A549 treated with DMSO at 1 μM for 4 hours (cell line): ENCODE measurements around the gene ZBTB4. TPM values are rescaled to one million over a fixed set of nuclear protein-coding genes. Genes with fewer than 3 reads are reported as not detected.

ENCODE experiments used
- total RNA-seq: library from RNA; stranded (reverse); fragments of 200-300 nt; extraction: Qiagen RNA extraction; gene quantifications from 5 replicates; pipeline ENCODE4 v1.2.3, GENCODE V29; 2022; ENCODE audit warnings: low read depth

The ZBTB4 gene, protein sequence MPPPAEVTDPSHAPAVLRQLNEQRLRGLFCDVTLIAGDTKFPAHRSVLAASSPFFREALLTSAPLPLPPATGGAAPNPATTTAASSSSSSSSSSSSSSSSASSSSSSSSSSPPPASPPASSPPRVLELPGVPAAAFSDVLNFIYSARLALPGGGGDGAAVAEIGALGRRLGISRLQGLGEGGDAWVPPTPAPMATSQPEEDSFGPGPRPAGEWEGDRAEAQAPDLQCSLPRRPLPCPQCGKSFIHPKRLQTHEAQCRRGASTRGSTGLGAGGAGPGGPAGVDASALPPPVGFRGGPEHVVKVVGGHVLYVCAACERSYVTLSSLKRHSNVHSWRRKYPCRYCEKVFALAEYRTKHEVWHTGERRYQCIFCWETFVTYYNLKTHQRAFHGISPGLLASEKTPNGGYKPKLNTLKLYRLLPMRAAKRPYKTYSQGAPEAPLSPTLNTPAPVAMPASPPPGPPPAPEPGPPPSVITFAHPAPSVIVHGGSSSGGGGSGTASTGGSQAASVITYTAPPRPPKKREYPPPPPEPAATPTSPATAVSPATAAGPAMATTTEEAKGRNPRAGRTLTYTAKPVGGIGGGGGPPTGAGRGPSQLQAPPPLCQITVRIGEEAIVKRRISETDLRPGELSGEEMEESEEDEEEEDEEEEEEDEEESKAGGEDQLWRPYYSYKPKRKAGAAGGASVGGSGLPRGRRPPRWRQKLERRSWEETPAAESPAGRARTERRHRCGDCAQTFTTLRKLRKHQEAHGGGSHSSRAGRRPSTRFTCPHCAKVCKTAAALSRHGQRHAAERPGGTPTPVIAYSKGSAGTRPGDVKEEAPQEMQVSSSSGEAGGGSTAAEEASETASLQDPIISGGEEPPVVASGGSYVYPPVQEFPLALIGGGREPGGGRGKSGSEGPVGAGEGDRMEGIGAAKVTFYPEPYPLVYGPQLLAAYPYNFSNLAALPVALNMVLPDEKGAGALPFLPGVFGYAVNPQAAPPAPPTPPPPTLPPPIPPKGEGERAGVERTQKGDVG
- 21.4 to 26.2 TPM (median 24.4 TPM) in 5 replicates for total RNA-seq

DNA sequence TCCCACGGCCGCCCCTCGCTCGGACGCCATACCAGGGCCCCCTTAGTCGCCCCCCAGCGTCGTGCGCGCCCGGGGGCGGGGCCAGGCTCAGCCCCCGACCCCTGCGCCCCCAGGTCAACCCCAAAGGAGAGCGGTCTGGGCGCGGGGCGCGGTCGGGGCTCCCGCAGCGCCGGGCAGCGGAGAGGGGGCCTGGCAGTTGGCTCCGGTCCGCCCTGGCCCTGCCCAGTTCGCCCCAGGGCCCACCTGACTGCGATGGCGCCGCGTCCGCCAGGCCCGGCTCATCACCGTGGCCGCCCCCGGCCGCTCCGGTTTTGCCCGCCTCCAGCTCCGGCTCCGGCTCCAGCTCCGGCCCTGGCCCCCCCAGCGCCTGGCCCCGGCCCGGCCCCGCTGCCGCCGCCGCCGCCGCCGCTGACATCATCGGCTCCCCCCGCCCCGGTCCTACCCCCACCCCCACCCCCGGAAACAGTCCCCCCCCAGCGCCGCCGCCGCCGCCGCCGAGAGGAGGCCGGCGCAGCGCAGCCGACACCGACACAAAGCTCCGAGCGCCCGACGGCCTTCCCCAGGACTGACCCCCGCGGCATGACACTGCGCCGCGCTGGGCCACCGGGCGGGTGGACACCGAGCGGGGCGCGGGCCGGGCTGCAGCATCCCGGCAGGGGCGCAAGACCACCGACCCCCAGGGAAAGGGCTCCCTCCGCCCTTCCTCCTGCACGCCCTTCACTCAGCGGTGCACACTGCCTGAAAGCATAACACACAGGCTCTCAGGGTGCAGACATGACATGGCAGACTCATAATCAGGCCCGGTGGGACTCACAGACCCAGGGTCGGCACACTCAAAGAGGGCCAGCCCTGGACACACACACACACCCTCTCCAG lies at the start of gene ZBTB4:
ZBTB4 (minus strand) TSS at position 419 of the 876 bp plus-strand sequence. CDS start 12,830 bp downstream, outside the sequence.

DNA sequence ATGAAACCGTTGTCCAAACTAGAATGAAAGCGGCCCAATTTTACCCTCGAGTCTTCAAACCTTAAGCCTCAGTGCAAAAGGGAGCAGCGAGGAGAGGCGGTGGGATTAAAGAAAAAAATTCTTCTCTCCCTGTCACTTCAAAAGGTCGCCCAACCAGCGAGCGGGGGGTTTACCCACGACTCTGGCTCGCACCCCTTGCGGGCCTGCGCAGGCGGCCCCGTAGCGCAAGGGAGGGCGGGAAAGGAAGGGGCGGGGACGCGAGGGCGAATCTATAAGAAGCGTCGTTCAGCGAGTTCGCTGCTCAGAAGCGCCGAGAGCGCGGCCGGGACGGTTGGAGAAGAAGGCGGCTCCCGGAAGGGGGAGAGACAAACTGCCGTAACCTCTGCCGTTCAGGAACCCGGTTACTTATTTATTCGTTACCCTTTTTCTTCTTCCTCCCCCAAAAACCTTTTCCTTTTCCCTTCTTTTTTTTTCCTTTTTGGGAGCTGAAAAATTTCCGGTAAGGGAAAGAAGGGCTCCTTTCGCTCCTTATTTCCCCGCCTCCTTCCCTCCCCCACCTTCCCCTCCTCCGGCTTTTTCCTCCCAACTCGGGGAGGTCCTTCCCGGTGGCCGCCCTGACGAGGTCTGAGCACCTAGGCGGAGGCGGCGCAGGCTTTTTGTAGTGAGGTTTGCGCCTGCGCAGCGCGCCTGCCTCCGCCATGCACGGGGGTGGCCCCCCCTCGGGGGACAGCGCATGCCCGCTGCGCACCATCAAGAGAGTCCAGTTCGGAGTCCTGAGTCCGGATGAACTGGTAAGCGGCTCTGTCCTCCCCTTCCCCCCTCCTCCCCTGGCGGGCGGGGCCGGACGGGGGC lies 4.9 kb upstream of the ZBTB4 start, which contains the start of gene POLR2A:
POLR2A (plus strand) TSS at position 300 of the 852 bp plus-strand sequence.

DNA sequence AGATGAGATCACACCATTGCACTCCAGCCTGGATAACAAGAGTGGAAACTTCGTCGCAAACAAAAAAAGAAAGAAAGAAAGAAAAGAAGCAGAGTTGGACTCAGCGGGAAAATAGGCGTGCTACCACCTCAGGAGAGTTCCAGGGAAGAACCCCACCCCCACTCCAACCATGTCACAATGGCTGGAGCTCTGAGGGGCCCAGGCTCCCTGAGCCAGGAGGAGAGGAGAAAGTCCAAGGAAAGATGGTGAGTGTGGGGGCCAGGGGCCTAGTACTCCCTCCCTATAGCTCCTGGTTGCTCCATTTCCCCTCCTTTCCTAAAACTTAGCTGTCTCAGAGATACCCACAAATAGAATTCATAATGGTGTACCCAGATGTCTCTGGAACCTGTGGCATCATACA lies 1.8 kb upstream of the ZBTB4 start, which contains the start of gene SLC35G6:
SLC35G6 (plus strand) TSS at position 172 of the 400 bp plus-strand sequence; CDS start at position 243, 71 bp downstream.

DNA sequence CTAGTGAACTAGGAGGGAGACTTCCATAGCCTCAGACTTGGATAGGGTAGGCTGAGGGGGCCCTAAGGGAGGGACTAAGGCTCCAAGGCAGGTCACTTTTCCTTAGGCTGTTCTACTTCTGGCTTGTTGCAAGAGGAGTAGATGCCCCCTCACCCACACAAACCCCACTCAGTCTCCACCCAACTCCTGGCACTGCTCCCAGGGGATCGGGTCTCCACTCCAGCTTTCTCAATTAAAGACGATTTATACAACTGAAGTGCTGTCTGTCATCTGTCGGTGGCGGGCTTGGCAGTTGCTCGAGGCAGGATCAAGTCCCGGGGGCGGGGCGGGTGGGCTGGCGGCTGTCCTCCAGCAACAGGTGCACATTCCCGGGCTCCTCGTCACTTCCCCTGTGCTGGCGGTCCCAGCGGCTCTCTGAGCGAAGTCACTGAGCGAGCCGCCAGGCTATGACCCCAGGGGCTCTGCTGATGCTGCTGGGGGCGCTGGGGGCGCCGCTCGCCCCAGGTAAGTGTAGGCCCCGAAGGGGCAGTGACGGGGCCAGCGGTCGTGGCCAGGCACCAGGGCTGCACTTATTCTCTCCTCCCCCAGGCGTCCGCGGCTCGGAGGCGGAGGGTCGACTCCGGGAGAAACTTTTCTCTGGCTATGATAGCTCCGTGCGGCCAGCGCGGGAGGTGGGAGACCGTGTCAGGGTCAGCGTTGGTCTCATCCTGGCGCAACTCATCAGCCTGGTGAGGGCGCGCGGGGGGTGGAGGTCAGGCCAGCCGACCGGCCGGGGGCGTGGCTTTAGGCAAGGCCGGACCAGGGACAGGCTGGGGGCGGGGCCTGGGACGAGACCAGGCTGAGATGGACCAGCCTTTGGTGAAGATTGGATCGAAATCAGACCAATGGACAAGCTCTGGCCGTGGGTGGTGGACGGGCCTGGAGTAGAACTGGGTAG lies 34.5 kb downstream of the ZBTB4 start, which contains the start of gene CHRNB1:
CHRNB1 (plus strand) TSS at position 380 of the 937 bp plus-strand sequence; CDS start at position 447, 67 bp downstream.

DNA sequence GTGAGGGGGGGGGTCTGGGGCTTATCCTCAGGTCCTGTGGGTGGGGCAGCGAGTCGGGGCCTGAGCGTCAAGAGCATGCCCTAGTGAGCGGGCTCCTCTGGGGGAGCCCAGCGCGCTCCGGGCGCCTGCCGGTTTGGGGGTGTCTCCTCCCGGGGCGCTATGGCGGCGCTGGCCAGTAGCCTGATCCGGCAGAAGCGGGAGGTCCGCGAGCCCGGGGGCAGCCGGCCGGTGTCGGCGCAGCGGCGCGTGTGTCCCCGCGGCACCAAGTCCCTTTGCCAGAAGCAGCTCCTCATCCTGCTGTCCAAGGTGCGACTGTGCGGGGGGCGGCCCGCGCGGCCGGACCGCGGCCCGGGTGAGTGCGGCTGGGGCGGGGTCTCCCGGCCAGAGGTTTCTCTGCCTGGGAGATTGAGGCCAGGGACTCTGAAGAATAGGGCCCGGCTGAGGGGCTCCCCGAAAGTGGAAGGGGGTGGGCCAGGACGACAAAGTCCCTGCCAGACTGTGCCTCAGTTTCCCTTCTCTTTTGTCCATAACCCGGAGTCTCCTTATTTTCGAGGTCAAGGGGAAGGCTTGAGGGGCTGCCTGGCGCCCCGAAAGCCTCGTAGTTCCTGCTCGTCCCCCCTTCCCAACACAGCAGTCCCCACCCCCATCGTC lies 39.8 kb downstream of the ZBTB4 start, which contains the start of gene FGF11:
FGF11 (plus strand) TSS at position 51 of the 651 bp plus-strand sequence; CDS start at position 160, 109 bp downstream.

DNA sequence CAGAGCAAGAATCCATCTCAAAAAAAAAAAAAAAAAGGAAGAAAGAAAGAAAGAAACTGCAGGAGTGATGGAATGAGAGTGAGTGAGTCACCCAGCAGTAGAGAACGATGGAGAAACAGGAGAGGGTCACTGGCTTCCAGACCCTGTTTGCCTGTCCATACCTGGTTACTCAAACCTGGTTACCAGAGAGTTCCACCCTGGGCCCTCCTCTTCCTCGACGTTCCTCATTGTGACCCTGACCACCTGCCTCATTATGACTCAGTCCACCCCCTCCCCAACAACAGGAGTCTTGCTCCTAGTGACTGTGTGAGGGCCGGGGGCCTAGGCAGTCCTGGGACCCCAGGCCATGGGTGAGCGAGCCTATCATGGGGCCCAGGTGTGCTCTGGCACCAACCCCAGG lies 50.9 kb downstream of the ZBTB4 start, which contains the start of gene SPEM3:
SPEM3 (plus strand) TSS at position 301 of the 400 bp plus-strand sequence; CDS start at position 347, 46 bp downstream.

DNA sequence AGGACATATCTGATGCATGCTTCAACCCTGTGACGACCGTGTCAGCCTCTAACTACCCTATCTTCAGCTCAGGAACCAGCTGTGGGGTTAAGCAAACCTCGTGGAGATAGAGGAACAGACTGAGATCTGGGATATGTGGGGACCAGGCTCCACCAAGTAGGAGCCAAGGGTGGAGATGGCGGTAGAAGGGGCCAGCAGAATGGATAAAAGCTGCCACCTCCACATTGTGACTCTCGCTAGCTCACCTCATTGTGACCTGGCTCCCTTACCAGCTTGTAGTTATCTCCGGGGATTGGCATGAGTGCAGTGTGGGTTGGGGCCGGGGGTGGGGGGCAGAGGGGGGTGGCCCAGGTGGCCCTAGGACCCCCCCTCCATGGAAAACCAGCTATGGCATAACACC lies 54.1 kb downstream of the ZBTB4 start, which contains the start of gene SPEM2:
SPEM2 (plus strand) TSS at position 301 of the 400 bp plus-strand sequence; CDS start at position 374, 73 bp downstream.

DNA sequence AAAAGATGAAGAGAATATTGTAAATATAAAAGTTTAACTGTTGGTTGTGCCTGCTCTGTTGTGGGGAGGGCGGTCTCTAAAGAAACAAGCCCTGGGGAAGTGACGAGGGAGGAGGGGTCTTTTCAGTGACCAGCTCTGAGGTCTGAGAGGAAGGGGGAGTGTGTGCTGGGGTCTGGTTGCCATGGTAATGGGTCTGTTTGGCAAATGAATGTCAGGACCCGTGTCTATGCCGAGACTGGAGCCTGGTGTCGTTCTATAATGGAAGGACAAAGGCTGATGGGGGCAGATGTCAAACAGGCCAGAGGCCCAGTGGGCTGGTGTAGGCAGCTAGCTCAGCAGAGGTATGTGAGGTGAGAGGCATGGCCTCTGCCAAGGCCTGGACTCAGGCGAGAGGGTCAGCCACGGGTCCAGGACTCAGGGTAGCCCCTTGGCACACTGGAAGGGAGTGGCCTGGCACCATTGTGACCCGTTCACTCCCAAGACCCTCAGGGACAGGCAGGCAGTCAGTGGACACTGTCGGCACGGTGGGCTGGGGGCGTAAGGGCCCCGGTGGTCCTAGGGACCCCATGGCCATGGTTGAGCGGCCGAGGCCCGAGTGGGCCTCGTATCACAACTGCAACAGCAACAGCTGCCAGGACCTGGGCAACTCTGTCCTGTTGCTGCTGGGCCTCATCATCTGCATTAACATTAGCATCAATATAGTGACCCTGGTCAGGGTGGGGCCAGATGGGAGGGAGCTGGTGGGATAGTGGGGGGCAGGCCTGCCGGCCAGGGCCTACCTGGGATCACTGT lies 59.4 kb downstream of the ZBTB4 start, which contains the start of gene SPEM1:
SPEM1 (plus strand) TSS at position 506 of the 792 bp plus-strand sequence; CDS start at position 567, 61 bp downstream.

Other genes starting within 250 kb of the ZBTB4 start
- gene DVL2, start 245.1 kb downstream of the ZBTB4 start, total RNA-seq: 31.4 to 43.0 TPM (median 35.3 TPM) in 5 replicates
- gene PHF23, start 240.2 kb downstream of the ZBTB4 start, total RNA-seq: 90.3 to 102 TPM (median 93.3 TPM) in 5 replicates
- 605 to 729 TPM (median 704 TPM) in 5 replicates for gene GABARAP, start 237.2 kb downstream of the ZBTB4 start, total RNA-seq
- gene CTDNEP1, start 227.9 kb downstream of the ZBTB4 start, total RNA-seq: 208 to 246 TPM (median 226 TPM) in 5 replicates
- gene ELP5, start 227.4 kb downstream of the ZBTB4 start, total RNA-seq: 116 to 129 TPM (median 124 TPM) in 5 replicates
- gene CLDN7, start 217.2 kb downstream of the ZBTB4 start, total RNA-seq: 0.63 to 0.91 TPM (median 0.76 TPM) in 5 replicates
- 0.13 to 0.27 TPM (median 0.16 TPM) in 5 replicates for gene SLC2A4, start 197.9 kb downstream of the ZBTB4 start, total RNA-seq
- gene YBX2, start 185.0 kb downstream of the ZBTB4 start, total RNA-seq: 0.40 to 0.60 TPM (median 0.53 TPM) in 5 replicates
- 1,614 to 1,831 TPM (median 1,704 TPM) in 5 replicates for gene EIF5A, start 172.0 kb downstream of the ZBTB4 start, total RNA-seq
- 75.1 to 106 TPM (median 95.2 TPM) in 5 replicates for gene GPS2, start 164.3 kb downstream of the ZBTB4 start, total RNA-seq
- 27.1 to 33.9 TPM (median 31.9 TPM) in 5 replicates for gene NEURL4, start 150.3 kb downstream of the ZBTB4 start, total RNA-seq
- 3.9 to 7.6 TPM (median 4.2 TPM) in 5 replicates for gene ACAP1, start 143.1 kb downstream of the ZBTB4 start, total RNA-seq
- gene KCTD11, start 127.5 kb downstream of the ZBTB4 start, total RNA-seq: 12.5 to 15.9 TPM (median 13.7 TPM) in 5 replicates
- not detected in 5 replicates for gene TMEM95, start 124.5 kb downstream of the ZBTB4 start, total RNA-seq
- 1.3 to 1.8 TPM (median 1.6 TPM) in 5 replicates for gene TNK1, start 98.5 kb downstream of the ZBTB4 start, total RNA-seq
- 34.1 to 39.8 TPM (median 34.4 TPM) in 5 replicates for gene PLSCR3, start 85.1 kb downstream of the ZBTB4 start, total RNA-seq
- 181 to 226 TPM (median 200 TPM) in 5 replicates for gene TMEM256, start 75.5 kb downstream of the ZBTB4 start, total RNA-seq
- gene NLGN2, start 71.8 kb downstream of the ZBTB4 start, total RNA-seq: 15.4 to 21.5 TPM (median 18.0 TPM) in 5 replicates
- gene SPEM1, start 59.3 kb downstream of the ZBTB4 start, total RNA-seq: 0.08 TPM in 1 of 5 replicates, not detected in the others
- gene SPEM2, start 54.0 kb downstream of the ZBTB4 start, total RNA-seq: 0.07 TPM in 1 of 5 replicates, not detected in the others
- 0.03 TPM in 2 of 5 replicates, not detected in the others for gene SPEM3, start 50.8 kb downstream of the ZBTB4 start, total RNA-seq
- gene TMEM102, start 44.2 kb downstream of the ZBTB4 start, total RNA-seq: 10.3 to 13.9 TPM (median 12.1 TPM) in 5 replicates
- gene FGF11, start 40.1 kb downstream of the ZBTB4 start, total RNA-seq: 0.86 to 1.3 TPM (median 1.1 TPM) in 5 replicates
- gene CHRNB1, start 34.6 kb downstream of the ZBTB4 start, total RNA-seq: 5.4 to 7.8 TPM (median 7.1 TPM) in 5 replicates
- not detected in 5 replicates for gene SLC35G6, start 1.8 kb upstream of the ZBTB4 start, total RNA-seq
- 69.1 to 95.1 TPM (median 80.5 TPM) in 5 replicates for gene POLR2A, start 4.7 kb upstream of the ZBTB4 start, total RNA-seq
- gene TNFSF12, start 69.4 kb upstream of the ZBTB4 start, total RNA-seq: 8.4 to 13.8 TPM (median 11.7 TPM) in 5 replicates
- gene TNFSF13, start 79.1 kb upstream of the ZBTB4 start, total RNA-seq: 0.53 to 0.94 TPM (median 0.70 TPM) in 5 replicates
- gene SENP3, start 82.3 kb upstream of the ZBTB4 start, total RNA-seq: 90.8 to 107 TPM (median 105 TPM) in 5 replicates
- 31.9 to 41.8 TPM (median 37.0 TPM) in 5 replicates for gene CD68, start 100.0 kb upstream of the ZBTB4 start, total RNA-seq
- 117 to 176 TPM (median 130 TPM) in 5 replicates for gene MPDU1, start 104.2 kb upstream of the ZBTB4 start, total RNA-seq
- gene SOX15, start 110.5 kb upstream of the ZBTB4 start, total RNA-seq: 0.36 to 0.44 TPM (median 0.37 TPM) in 5 replicates
- gene FXR2, start 135.3 kb upstream of the ZBTB4 start, total RNA-seq: 59.9 to 63.2 TPM (median 61.1 TPM) in 5 replicates
- gene SAT2, start 148.2 kb upstream of the ZBTB4 start, total RNA-seq: 75.9 to 92.6 TPM (median 88.1 TPM) in 5 replicates
- 0.38 to 0.70 TPM (median 0.50 TPM) in 5 replicates for gene SHBG, start 150.5 kb upstream of the ZBTB4 start, total RNA-seq
- gene ATP1B2, start 171.3 kb upstream of the ZBTB4 start, total RNA-seq: 0.13 to 0.27 TPM (median 0.24 TPM) in 5 replicates
- 50.2 to 60.1 TPM (median 56.6 TPM) in 5 replicates for gene TP53, start 207.9 kb upstream of the ZBTB4 start, total RNA-seq
- 33.2 to 47.3 TPM (median 45.3 TPM) in 5 replicates for gene WRAP53, start 208.8 kb upstream of the ZBTB4 start, total RNA-seq
- 1.2 to 1.9 TPM (median 1.6 TPM) in 5 replicates for gene EFNB3, start 225.6 kb upstream of the ZBTB4 start, total RNA-seq
- gene DNAH2, start 238.1 kb upstream of the ZBTB4 start, total RNA-seq: 0.01 to 0.09 TPM (median 0.02 TPM) in 5 replicates